HepG2 (cell line): Measurements from ENCODE around the gene NPHS1.

ENCODE experiments used
- FOXM1 ChIP-seq: sonication (generic); formaldehyde crosslinking; IDR thresholded peaks from 2 replicates; pipeline ENCODE4 v1.5.0; 2020; ENCODE audit warnings: missing genetic modification reagents
- RELA ChIP-seq: sonication (generic); formaldehyde crosslinking; IDR thresholded peaks from 2 replicates; pipeline ENCODE4 v1.4.0; 2020; ENCODE audit warnings: missing genetic modification reagents
- TF ChIP-seq, protein P1 (sequence below): sonication (generic); formaldehyde crosslinking; IDR thresholded peaks from 2 replicates; pipeline ENCODE4 v1.5.0; 2020; ENCODE audit warnings: mild to moderate bottlenecking, missing genetic modification reagents, moderate library complexity

DNA sequence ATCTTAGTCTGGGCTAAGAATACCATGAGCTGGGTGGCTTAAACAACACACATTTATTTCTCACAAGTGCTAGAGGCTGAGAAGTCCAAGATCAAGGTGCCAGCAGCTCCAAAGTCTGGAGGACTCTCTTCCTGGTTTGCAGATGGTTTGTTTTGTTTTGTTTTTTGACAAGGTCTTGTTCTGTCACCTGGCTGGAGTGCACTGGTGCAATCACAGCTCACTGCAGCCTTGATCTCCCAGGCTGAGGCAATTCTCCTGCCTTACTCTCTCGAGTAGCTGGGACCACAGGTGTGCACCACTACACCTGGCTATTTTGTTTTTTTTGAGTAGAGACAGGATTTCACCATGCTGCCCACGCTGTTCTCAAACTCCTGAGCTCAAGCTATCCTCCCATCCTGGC is 31.6 kb upstream of the NPHS1 start:
- TF ChIP-seq, protein P1, sequence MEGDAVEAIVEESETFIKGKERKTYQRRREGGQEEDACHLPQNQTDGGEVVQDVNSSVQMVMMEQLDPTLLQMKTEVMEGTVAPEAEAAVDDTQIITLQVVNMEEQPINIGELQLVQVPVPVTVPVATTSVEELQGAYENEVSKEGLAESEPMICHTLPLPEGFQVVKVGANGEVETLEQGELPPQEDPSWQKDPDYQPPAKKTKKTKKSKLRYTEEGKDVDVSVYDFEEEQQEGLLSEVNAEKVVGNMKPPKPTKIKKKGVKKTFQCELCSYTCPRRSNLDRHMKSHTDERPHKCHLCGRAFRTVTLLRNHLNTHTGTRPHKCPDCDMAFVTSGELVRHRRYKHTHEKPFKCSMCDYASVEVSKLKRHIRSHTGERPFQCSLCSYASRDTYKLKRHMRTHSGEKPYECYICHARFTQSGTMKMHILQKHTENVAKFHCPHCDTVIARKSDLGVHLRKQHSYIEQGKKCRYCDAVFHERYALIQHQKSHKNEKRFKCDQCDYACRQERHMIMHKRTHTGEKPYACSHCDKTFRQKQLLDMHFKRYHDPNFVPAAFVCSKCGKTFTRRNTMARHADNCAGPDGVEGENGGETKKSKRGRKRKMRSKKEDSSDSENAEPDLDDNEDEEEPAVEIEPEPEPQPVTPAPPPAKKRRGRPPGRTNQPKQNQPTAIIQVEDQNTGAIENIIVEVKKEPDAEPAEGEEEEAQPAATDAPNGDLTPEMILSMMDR = no peak
- TF ChIP-seq FOXM1 (CRISPR knock-in tag) (no peak), RELA (CRISPR knock-in tag) (no peak)
